NCI-H510A (cell line): ENCODE measurements around the gene KLF3.

Source experiments
- DNase-seq: peaks from one replicate; lab custom pipeline; 2025; lab: John Stamatoyannopoulos, UW

Gene KLF3

DNA sequence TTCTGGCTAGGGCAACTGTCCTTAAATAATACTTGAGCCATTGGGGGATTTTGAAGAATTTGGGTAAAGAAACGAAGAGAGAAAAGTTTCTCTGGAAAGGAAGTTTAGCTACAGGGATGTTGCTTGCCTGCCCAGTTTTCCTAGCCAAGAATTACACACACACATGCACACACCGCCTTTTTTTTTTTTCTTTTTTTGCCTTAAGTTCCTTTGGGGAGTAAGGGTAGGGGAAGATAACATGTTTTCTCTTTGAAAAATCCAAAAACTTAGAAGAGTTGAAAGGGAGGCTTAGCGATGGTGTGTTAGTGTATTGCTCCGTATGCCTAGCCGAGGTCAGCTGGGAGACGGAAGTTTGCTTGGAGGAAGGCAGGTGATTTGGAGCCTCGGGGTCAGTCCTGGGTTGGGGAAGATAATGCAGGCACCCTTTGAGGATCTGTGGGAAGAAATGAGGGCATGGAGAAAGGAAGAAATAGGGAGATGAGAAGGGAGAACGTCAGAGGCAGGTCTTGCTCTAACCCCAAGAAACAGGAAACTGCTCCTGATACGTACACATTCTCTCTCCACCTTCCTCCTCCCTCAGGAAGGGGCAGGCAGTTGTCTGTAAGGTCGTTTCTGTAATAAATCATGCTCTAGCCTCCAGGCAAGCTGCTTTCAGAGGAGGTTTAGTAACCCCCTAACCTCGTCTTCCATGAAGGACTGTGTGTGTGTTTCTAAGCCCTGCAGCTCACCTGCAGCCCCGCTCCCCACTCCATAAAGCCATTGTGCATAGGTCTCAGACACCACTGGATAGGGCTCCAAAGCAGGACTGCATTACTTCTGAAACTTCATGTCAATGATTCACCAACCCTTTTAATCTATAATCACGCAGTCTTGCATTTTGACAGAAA, 10.5 kb downstream of the KLF3 start:
- no peak for DNase-seq

DNA sequence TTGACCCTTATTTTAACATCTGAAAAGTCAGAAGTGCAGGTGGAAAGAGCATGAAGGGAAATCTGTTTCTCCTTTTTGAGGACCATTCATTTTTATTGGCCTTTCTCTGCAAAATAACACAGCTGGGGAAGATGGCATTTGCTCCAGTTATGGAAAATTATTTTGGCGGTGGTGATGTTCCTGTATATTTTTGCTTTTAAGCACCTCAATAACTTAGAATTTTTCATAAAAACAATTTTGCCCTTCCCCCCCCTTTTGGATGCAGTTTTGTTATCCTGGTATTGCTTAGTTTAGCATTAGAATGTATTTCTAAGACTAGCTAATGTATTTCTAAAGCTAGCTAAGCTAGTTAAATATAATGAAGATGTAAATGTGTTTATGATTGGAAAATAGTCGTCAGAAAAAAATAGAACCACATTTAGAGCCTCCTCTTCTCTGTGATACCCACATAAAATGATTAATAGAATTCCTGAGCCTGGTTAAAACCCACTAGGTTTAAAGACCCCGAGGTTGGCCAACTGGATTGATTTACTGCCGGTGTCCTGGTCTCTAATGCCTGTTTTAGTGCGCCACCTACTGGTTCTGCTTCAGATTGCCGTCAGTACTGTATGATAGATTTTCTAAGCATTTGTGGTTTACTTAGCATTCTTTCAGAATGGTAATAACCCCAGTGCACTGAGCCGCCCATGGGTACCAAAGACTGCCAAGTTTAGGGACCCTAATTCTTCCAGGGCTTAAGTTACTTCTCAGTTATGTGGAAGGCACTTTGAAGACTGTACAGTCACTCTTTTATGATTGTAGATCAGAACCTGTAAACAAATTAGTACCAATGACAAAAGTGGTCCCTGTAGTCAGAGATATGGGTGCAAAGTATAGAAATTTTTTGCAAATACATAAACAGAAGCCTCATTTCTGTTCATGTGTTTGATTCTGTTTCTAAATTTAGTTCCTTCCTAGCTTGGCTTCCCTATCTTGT, 11.4 kb downstream of the KLF3 start:
- peak; percentile 20 for DNase-seq

DNA sequence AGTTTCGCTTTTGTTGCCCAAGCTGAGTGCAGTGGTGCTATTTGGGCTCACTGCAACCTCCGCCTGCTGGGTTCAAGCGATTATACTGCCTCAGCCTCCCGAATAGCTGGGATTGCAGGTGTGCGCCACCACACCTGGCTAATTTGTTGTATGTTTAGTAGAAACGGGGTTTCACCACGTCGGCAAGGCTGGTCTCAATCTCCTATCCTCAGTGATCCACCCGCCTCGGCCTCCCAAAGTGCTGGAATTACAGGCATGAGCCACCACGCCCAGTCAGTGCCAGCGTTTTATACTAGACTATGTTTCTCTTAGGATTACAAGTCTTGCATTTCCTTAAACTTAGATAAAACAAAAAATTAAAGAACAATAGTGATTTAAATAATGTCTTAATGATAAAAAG, 13.0 kb downstream of the KLF3 start:
- no peak for DNase-seq

DNA sequence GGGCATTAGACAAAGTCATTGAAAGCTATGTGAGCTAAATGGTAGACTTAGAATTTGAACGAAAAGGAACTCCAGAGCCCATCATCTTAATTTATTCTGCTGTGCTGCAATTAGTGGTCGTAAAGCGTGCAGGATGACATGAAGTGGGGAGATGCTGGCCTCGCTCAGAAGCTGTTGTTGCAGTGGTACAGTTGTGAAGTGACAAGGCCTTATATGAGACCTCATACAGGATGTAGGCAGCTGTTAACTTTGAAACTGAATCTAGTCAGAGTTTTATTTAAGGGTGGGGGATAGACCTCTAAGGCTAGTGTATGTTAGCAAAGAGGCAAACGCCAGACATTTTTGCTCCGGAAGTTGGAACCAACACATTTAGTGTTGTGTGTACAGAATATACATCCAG, 13.4 kb downstream of the KLF3 start:
- no peak for DNase-seq

DNA sequence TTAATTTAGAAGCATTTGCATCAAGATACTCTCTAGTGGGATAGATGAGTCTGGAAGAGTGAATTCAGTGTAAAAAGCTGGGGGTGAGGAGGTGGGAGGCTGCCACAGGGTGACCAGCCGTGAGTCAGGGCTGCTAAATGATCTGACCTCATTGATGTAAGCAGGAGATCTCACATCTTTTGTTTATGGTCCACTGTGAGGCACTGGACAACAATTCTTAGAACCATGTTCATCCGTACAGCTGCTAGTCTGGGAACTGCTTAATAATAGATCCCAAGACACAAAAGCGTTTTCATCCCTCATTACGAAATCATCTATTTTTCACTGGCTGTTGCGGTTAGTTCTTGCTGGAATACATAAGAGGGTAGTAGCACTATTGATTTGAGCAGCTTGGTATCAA, 14.1 kb downstream of the KLF3 start:
- DNase-seq: no peak

DNA sequence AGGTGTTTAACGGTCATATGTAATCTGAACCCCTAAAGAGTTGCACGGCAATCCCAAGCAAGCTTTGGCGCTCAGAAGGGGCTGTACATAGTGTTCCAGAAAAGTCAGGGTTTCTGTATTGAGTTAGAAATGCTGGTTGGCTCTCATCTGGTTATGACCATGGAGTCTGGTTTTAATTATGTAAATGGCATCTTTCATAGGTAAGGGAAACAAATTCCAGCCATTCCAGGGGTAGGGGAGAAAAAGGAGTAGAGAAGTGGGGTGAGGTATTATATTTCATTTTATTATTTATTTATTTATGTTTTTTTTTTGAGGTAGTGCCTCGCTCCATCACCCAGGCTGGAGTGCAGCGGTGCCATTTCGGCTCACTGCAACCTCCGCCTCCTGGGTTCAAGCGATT, 15.9 kb downstream of the KLF3 start:
- DNase-seq: no peak

DNA sequence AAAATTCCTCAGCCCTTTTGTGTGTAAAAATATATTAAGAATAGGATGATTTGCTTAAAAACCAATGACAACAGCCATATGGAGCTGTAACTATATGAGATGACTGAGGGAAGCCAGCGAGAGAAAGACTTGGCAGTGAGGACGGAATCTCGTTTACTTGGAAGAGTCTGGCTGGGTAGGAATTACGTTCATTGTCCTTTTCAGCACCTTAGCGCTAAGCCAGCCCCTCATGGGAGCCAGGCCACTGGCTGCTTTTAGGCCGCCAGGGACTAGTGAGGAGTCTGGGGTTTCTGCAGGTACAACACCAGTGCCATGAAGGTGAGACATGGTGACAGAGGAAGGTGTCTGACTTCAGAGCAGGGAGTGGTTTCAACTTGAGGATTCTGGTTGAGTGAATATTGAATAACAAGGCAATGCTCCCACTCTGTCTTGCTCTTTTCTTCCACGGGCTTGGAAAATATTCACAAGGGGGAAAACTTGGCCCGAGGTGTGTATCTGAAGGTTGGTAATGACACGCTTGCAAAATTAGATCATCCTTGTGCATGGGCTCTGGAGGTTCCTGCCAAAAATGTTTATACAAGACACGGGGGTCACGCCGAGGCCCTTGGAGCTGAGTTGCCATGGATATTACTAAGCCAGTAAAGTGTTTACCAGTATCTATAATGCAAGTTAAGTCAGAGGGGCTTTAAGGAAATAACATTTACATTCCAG, 17.4 kb downstream of the KLF3 start:
- DNase-seq: no peak

DNA sequence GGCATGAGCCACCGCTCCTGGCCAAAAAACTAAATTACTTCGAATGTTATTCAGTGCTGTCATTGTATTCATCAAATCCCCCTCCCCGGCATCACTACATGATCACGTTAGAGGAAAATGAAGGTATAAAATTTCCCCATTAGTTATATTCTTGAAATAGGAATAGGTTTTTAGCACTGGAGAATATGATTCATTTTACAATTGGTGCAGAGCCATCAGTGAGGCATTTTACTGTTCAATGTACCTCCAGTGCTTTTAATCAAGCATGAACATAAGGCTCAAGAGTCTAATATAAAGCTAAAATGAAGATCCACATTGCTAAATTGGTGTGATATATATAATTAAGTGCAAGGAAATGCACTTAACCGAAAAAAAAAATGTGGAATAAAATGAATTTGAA, 18.3 kb downstream of the KLF3 start:
- DNase-seq: no peak

DNA sequence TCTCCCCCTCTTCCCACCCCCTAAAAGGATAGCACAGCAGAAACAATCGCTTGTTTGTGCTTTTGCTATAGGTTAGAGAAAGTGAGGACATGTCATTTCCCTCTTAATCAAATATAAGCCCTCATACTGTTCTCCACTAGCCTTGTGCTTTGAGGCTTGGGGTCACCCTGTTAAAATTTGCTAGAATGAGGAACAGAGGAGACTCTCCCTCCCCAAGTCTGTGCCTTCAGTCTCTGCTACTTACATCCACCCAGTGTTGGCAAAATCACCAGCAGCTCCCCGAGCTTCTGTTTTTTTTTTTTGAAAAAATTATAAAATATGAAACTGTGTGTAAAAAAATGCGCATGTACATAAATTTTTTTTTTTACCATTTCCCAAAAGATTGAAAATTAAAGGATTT, 19.3 kb downstream of the KLF3 start:
- DNase-seq: no peak

DNA sequence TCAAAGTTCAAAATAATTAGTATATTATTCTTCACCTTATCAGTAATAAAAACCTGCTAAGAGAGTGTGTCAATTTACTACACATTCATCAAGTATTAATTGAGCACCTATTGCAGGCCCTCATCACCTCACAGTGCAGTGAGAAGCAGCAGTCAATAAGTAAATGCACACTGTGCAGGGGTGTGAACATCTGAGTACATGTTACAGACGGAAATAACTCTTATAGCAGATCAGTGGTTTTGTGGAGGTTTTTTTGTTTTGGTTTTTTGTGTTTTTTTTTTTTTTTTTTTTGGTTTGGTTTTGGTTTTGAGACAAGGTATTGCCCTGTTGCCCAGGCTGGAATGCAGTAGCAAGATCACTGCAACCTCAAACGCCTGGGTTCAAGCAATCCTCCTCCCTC, 20.3 kb downstream of the KLF3 start:
- no peak for DNase-seq

DNA sequence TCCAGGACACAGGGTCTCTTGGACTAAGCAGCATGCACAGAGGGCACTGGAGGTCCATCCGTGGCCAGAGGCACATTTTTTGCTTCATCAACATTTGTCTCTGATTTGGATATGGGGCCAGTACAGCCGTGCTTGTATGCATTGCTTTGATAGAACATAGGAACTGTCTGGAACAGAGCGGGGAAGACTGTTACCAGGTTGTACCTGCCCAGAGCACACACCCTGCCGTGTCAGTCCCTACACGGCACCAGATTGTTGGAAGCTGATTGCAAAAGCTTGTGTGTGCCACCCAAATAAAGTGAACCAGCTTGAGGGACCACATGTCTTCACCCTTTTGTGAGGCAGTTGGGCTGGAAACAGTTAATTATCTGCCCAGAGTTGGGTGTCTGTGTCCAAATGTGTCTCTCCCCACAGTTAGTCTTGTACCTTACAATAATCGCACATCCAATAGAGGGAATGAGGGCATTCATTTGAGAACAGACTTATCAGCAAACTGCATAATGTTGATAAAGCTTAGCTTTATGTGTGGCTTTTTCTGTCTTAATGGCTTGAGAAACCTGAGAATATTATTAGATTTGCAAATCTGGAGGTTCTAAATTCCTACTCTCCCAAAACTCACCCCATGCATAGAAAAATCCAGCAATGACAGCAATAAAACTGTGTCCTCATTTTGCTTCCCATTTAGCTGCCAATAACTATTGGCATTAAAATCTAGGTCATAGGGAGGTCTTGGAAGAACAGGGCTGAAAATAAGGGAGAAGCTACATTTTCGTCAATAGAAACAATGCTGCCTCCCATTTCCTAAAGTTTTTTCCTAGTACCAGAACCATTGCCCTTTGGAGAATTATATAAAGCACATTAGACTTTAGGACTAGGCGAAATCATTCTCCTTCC, 21.2 kb downstream of the KLF3 start:
- DNase-seq: no peak

DNA sequence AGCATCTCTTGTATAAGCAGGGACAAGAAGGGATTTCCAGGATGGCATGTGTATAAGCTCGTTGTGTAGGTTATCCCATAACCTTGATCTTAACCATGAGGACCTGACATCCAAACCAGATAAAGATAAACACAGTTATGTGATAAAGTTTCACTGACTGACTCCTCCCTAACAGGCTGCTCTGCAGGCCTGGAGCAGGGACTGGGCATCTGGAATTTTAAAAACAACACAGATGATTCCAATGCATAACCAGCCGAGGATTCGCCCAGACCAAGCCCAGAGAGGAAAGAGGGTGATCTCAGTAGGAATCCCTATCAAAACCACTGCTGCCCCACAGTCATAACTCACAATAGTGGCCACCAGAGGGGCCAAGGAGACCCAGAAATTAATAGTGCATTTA, 22.7 kb downstream of the KLF3 start:
- no peak for DNase-seq

DNA sequence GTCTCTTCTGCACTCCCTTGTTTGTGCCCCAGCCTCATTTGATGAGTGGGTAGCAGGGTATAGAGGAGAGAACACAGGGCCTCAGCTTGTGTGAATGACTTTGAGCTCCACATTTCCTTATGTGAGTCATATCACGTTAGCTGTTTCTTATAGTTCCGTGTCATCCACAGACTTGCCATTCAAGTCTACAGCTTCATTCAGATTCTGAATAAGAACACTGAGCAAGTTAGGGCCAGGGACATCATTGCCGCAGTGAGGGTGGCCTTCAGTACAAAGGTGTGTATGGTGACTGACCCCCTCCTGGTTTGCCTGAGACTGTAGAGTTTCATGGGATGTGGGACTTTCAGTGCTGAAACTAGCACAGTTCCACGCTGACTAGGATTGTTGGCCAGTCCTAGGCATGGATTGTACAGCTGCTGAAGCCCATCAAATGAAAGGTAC, 23.6 kb downstream of the KLF3 start:
- no peak for DNase-seq

DNA sequence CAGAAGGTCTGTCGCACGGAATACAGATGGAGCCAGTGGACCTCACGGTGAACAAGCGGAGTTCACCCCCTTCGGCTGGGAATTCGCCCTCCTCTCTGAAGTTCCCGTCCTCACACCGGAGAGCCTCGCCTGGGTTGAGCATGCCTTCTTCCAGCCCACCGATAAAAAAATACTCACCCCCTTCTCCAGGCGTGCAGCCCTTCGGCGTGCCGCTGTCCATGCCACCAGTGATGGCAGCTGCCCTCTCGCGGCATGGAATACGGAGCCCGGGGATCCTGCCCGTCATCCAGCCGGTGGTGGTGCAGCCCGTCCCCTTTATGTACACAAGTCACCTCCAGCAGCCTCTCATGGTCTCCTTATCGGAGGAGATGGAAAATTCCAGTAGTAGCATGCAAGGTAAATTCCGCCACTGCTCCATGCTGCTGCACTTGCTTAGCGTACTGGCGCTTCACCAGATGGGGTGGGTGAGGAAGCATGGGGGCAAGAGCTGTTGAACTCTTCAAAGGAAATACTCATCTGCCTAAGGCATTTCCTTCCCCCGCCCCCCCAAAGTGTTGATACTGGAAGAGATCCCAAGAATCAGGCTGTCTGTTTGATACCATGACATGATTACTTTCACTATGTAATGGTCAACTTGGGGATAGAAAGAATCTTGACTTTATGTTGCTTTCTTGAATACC, 24.8 kb downstream of the KLF3 start:
- DNase-seq: no peak

DNA sequence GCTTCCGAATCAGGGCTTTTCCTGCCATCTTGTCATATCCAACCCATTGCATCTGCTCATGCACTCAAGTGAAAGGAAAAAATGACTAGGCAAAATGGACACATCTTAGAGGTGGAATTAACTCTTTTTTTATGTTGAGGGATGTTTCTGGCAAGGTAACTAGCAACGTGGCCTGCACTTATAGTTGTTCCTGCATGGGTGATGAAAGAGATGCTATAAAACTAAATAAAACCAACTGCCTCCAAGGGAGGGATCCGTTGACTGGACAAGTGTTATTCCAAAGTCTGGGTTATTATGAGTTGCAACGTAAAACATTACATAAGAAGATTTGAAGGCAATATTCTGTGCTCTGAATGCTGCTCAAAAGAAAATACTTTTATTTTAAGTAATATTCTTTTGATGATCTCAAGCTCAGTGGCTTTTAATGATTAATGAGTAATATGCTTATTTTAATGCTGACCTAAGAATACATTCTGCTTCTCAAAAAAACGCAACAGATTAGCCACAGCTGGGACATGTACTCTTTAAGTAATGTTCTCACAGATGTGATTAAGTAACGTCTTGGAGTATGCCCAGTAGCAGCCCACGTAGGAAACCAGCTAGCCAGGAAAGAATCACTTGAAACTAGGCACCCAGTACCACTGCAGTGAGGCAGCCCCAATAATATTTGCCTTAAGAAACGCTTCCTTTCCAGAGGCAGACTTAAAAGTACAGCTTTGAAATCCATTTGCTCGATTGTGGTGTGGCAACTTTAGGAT, 27.4 kb downstream of the KLF3 start:
- no peak for DNase-seq

DNA sequence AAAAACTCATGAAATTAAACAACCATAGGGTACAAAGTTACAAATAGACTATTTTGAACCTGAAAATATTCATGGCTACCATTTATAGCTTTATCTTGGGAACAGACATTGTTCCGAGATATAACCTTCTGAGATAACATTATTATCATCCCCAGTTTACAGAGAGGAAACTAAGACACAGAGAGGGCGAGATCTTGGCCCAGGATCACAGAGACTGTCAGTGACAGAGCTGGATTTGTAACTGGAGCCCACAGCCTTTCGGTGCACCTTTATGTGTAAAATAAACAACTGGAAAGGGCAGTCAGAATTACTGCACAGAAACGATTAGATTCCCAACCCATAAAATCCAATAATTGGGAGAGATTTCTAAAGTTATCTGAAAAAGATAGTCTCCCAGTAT, 28.4 kb downstream of the KLF3 start:
- no peak for DNase-seq

DNA sequence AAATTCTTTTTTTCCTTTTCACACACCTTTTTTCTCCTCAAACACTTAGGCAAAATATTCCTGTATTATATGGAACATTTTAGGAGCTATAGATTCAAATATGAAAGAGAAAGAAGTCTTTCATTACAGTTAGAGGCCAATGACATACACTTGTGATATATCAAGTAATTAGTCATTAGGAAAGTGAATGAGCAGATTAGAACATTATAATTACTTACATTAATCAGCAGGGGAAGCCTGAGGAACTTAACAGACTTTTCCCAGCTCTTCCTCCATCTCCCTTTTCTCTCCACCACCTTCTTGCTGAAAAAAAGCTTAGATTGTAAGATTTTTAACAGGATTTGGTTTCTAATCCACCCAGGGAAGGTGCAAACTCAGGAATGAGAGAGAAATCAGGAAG, 29.6 kb downstream of the KLF3 start:
- DNase-seq: no peak

DNA sequence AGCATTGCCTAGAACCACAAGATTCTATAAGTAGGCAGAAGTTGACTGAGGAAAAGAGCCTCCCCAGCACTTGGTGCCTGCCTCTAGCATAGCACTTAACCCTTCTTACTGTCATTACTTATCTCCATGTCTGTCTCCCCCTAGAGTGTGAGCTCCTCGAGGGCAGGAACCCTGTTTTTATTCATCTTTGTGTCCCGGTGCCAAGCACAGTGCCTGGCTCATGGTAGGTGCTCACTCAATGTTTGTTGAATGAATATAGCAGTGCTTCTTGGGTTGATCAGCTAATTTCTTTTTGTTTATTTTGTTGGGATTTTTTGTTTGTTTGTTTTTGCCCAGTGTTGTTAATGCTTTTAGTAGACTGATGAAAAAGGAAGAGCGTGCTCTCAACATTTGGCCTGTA, 30.3 kb downstream of the KLF3 start:
- no peak for DNase-seq

DNA sequence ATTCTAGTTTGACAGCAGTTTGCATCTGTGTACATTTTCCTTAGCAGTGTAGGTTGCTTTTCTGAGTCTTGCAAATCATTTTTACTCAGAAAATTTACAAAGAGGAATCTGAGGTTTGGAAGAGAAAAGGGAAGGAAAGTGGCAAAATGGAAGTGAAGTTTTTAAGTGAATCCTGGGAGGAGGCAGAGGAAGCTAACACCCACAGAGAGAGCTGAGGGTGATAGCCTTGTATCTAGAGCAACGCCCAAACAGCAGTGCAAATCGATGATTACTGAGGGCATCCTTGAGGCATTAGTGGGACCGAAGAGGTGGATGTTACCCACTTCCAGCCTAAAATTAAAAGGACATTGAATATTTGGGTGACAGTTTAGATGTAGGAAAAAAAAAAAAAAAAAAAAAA, 31.8 kb downstream of the KLF3 start:
- DNase-seq: no peak

DNA sequence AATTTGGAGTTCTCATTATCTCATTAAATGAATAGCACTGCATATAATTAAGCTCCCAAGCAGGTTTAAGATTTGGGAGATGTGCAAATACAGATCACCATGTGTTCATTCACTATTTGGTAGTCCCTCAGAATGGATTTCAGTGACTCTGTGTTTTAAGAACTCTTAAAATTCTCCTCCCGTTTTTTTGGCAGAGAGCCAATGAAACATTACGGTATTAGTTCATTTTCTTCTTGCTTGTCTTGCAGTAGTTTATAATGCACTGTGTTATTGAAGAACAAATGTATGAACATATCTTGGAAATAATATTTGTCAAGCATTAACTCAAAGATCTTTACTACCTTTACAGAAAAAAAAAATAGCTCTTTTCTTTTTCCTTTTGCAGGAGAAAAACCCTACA, 32.7 kb downstream of the KLF3 start:
- no peak for DNase-seq
